Neutrophil (primary cell): ENCODE data around the gene COL15A1.

Experiments
- H3K27ac ChIP-seq: fragments of 200-600 bp; sonication (generic); 2 replicates; pipeline ENCODE4 v1.5.1; 2016; ENCODE audit warnings: mild to moderate bottlenecking, moderate library complexity
- H3K27me3 ChIP-seq: fragments of 200-600 bp; sonication (generic); 2 replicates; pipeline ENCODE4 v1.6.0; 2016; ENCODE audit warnings: mild to moderate bottlenecking
- H3K36me3 ChIP-seq: fragments of 200-600 bp; sonication (generic); 2 replicates; pipeline ENCODE4 v1.5.1; 2017
- H3K4me1 ChIP-seq, 2 experiments: fragments of 200-600 bp in 1 of 2; sonication (generic) in 1 of 2; 1 replicate in 1 of 2; 2 replicates in 1 of 2; pipeline versions ENCODE4 v1.5.1 to v1.6.1; 2013 to 2016; ENCODE audit warnings: low read depth in 1 of 2, low read length in 1 of 2, mild to moderate bottlenecking in 1 of 2, moderate library complexity in 1 of 2; ENCODE audit not compliant: control insufficient read depth in 1 of 2, insufficient read depth in 1 of 2
- H3K4me3 ChIP-seq, 2 experiments: fragments of 200-600 bp in 1 of 2; sonication (generic) in 1 of 2; 1 replicate in 1 of 2; 2 replicates in 1 of 2; pipeline ENCODE4 v1.5.1; 2013 to 2016; ENCODE audit warnings: low read depth in 1 of 2, low read length in 1 of 2, mild to moderate bottlenecking in 1 of 2, moderate library complexity in 1 of 2
- H3K9me3 ChIP-seq: fragments of 200-600 bp; sonication (generic); 2 replicates; pipeline ENCODE4 v1.5.1; 2016
- TF ChIP-seq, protein P1 (sequence below): fragments of 200-600 bp; sonication (generic); IDR thresholded peaks from 2 replicates; pipeline ENCODE4 v1.5.1; 2016; ENCODE audit warnings: antibody characterized with exemption

COL15A1 gene

DNA sequence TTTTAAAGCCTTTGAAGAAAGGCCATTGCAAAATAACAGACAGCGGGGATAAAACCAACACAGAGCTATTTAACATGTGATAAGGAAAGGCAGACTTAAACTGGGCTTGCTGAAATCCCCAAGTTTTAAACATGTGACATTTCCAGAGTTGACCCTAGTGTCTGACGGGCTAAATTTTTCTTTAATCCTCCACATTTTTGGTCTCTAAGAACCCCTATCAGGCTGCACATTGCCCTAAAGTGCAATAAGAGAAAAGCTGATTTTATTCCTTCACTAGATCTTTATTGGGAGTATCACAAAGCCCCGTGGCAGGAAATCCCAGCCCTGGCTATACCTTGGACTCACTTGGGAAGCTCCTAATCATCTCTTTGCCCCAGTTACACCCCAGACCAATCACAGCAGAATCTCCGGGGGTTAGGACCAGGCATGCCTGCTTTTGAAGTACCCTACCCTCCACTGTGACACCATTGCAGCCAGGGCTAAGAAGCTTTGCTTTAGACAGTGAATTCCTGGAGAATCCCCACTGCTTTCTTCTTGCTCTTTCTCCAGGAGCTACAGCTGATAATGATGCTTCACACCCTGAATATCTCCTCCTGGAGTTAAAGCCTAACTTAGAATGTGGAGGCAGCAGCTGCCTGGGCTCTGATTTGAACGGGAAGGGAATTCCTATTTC, 20.1 kb upstream of the COL15A1 start:
- no peak overlapping the region for H3K4me3 ChIP-seq
- no peaks in the 10 kb centered on the region for H3K36me3 ChIP-seq
- peaks cover 56% of the 10 kb centered on the region for H3K27me3 ChIP-seq
- peaks cover 4 to 9% of the 10 kb centered on the region in 2 experiments for H3K4me1 ChIP-seq
- no peaks in the 10 kb centered on the region for H3K9me3 ChIP-seq
- no peak overlapping the region for H3K27ac ChIP-seq
- TF ChIP-seq, protein P1, sequence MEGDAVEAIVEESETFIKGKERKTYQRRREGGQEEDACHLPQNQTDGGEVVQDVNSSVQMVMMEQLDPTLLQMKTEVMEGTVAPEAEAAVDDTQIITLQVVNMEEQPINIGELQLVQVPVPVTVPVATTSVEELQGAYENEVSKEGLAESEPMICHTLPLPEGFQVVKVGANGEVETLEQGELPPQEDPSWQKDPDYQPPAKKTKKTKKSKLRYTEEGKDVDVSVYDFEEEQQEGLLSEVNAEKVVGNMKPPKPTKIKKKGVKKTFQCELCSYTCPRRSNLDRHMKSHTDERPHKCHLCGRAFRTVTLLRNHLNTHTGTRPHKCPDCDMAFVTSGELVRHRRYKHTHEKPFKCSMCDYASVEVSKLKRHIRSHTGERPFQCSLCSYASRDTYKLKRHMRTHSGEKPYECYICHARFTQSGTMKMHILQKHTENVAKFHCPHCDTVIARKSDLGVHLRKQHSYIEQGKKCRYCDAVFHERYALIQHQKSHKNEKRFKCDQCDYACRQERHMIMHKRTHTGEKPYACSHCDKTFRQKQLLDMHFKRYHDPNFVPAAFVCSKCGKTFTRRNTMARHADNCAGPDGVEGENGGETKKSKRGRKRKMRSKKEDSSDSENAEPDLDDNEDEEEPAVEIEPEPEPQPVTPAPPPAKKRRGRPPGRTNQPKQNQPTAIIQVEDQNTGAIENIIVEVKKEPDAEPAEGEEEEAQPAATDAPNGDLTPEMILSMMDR: no peak

DNA sequence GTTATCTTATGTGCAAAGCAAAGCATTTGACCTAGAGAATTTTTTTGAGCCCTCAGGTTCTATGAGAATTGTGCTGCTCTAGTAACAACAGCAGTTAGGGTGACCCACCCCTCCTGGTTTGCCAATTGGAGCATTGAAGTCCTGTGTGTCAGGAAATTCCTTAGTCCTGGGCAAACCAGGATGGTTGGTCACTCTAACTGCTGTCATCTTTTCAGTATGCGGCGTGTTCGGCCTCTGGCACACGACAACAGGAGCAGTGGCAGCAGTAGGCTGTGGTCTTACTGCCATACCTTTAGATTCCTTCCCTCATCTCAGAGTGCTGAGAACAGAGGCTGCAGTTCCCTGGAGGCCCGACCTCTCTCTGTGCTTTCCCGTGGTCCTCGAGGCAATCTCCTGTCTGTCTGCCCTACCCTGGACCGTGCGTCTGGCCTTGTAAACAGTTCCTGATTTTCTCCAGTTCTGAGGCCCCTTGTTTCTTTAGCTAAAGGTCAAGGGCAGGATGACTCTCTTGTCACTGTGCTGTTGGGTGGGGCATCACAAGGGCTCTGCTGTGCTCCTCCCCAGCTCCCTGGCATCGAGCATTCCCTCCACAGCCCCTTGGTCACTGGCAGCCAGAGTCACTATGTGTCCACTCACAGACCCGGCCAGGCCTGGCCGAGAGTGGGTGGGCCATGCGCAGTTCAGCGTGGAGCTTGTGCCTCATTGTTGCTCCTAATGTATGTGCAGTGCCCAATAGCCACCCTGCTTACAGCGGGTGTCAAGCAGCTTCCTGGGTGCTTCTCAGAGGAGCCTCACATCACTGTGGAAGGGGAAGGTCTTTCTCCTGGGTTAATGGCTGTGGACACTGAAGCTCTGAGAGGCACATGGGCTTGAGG, 18.5 kb upstream of the COL15A1 start:
- no peaks in the 10 kb centered on the region for H3K9me3 ChIP-seq
- TF ChIP-seq, protein P1: no peak
- H3K36me3 ChIP-seq: no peaks in the 10 kb centered on the region
- no peak overlapping the region for H3K27ac ChIP-seq
- H3K4me1 ChIP-seq: peaks cover 4 to 8% of the 10 kb centered on the region in 2 experiments
- peaks cover 65% of the 10 kb centered on the region for H3K27me3 ChIP-seq
- H3K4me3 ChIP-seq: no peak overlapping the region

DNA sequence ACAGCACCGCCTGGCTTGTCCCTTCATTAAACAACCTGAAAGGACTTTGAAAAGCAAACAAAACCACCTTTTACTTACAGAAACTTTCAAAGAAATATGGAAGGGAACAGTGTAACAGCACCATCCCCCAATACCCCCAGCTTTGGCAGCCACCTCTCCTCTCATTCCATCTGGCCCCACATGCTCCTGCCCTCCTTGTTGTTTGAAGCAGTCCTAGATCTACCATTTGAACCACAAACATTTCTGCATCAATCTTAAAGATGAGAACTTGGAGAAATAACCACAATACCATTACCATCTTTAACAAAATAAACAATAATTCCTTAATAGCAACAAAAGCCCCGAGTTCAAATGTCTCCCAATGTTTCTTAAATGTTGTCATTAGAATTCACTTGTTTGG, 17.8 kb upstream of the COL15A1 start:
- Histone ChIP-seq H3K36me3 (no peaks in the 10 kb centered on the region), H3K27me3 (peaks cover 73% of the 10 kb centered on the region), H3K27ac (no peak overlapping the region), H3K4me1 (peaks cover 0 to under 1% of the 10 kb centered on the region in 2 experiments), H3K4me3 (no peak overlapping the region), H3K9me3 (no peaks in the 10 kb centered on the region)
- TF ChIP-seq, protein P1: no peak

DNA sequence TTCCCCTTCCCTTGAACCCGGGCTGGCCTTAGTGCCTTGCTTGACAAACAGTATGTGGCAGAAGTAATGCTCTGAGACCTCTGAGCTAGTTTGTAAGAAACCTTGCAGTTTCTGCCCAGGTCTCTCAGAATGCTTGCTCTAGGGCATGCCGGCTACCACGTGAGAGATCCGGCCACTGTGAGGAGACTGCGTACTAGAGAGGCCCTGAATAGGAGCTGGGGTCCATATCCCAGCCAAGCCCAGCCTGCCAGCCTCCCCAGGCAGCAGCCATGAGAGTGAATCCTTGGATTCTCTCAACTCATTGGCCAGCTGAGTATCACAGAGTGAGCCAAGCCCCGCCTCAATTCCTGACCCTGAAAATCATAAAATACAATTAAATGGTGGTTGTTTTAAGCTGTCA, 16.0 kb upstream of the COL15A1 start:
- H3K4me1 ChIP-seq: no peaks in the 10 kb centered on the region
- TF ChIP-seq, protein P1: no peak

DNA sequence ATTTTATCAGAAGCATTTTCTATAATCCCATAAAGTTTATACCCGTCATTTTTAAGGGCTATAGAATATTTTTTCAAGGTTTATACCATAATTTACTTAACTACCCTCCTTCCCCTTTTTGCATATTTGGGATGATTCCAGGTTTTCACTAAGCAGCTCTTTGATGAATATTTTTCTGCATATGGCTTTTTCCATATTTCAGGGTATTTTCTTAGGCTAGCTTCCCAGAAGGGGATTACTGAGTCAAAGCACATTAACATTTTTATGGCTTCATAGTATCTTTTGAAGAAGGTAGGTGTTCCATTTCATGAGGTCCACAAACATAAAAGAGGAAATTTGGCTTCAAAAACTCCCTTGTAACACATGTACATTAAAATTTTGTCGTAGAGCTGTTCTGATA, 14.6 kb upstream of the COL15A1 start:
- Histone ChIP-seq H3K9me3 (no peaks in the 10 kb centered on the region), H3K4me3 (no peak overlapping the region)
- TF ChIP-seq, protein P1: no peak

More for the DNA sequence above, 16.0 kb upstream of the COL15A1 start:
- Histone ChIP-seq H3K4me3 (no peak overlapping the region), H3K27ac (no peak overlapping the region), H3K9me3 (no peaks in the 10 kb centered on the region), H3K27me3 (peaks cover 79% of the 10 kb centered on the region), H3K36me3 (no peaks in the 10 kb centered on the region)

More for the DNA sequence above, 14.6 kb upstream of the COL15A1 start:
- Histone ChIP-seq H3K36me3 (no peaks in the 10 kb centered on the region), H3K27me3 (peaks cover 71% of the 10 kb centered on the region), H3K27ac (no peak overlapping the region), H3K4me1 (no peaks in the 10 kb centered on the region)
